Hematopoietic multipotent progenitor cell treated with erythropoietin and hydrocortisone succinate and interleukin-3 and kit ligand, for 6 days (in vitro differentiated cells): ENCODE data around the gene PTPRZ1.

ENCODE experiments used
- DNase-seq: peaks from one replicate; pipeline ENCODE4 v3.0.0-alpha.2; 2015

The PTPRZ1 gene

DNA sequence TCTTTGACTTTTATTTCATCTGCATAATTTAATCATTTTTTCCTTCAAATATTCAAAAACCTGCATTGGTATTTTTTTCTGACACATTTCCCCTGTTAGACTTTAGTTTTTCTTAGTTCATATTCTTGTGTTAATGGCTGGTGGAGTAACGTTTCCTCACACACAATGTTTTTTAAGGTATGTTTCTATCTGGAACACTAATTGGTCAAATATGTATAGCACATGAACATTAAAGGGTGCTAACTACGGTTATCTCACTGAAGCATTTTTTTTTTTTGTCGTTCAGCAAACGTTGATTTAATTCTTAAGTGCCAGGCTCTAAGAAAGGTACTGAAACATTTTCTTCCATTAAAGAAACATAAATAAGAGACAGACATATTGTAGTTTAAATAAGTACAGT is 87.7 kb downstream of the PTPRZ1 start:
- no peak for DNase-seq

DNA sequence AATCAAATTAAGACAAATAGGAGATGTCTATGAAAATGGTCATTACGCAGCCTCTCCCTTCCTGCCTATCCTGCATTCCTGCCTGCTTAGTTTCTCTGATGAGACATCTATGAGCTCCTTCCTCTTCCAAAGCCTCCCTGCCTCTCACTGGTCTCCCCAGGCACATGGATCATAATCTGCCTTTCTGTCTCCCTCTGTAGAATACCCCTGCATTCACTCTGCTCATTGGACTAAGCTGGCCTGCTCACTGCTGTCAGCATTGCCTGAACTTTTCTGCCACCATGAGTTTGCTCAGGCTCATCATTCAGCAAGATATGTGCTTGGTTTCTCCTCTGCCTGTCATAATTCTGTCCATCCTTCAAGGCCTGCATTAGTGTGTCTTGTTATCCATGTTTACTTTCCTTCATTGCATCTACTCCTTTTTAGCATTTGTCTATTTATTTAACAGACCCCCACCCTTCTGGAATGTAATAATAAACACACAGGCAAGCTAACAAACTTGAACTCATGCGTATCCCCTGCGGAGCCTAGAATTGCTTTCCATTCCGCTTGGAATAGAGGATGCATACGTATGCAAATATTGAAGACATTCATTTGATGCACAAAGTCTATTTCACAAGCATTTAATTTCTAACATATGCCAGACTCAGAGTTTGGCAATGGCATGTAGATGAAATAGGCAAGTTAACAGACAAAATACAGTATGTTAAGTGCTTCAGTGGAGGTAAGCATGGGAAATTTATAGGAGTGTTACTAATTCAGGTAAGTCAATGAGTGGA is 88.3 kb downstream of the PTPRZ1 start:
- no peak for DNase-seq

DNA sequence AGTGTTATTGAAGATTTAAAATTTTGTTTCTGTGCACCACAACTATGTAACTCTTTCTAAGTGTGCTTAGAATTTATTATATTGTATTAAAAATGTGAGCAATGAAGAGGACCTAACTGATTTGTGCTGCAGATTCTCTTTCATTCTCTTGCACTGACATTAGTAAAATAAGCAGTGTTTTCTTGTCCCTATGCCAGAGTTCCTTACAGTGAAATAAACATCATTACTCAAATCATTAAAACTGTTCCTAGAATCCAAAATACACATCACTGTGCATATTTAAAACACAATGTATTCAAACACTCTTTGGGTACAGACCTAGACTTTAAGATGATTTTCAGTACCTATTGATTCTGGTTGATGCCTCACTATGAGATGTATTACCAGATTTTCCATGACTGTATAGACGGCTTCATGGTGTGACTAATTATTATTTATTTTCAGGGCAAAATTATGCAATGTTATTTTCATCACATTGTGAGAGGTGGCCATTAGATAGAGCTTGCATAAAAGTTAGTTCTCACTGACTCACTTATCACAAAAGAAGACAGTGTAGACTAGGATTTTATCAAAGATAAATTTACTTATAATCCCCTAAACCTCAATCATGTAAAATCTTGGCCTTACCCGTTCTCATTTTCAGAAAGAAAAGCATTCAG is 93.4 kb downstream of the PTPRZ1 start:
- no peak for DNase-seq

DNA sequence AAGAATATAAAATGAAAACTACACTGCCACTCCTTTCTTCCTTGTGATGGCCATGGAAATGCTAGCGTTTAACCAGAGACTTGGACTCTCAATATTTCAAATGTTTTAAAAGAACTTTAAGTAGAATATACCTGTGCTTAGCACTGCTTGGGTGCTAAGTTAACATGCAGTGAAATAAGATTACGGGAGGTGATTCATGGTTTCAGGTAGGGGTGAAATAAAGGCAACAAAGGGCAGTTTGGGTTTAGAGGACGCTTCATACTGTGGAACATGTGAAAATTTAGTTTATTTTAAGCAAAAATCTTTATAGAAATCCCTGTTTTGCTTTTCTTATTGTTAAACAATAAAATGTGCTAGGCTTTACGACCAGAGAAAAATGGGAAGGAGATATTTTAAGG is 94.0 kb downstream of the PTPRZ1 start:
- no peak for DNase-seq

DNA sequence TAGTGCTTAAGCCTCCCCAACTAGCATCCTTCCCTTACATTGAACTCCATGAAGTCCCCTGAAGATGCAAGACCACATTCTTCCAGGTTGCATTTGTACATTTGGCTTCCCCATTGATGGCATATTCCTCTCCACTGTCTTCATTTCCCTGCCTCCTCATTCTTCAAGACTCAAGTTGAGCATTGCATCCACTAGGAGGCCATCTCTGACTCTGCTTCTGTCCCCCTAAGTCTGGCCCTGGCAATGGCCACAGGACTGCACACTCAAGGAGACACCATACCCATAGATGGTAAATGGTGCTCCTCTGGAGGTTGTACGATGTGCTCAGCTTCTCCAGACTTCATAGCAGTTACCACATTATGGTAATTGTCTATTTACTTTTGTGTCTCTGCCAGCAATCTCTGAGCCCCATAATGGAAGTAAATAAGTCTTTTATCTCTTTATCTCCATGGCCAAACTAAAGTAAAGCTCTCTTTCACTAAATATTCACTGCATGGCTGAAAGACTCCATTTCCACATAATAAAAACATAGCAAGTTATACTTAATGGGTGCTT is 112.6 kb downstream of the PTPRZ1 start:
- DNase-seq: no peak

DNA sequence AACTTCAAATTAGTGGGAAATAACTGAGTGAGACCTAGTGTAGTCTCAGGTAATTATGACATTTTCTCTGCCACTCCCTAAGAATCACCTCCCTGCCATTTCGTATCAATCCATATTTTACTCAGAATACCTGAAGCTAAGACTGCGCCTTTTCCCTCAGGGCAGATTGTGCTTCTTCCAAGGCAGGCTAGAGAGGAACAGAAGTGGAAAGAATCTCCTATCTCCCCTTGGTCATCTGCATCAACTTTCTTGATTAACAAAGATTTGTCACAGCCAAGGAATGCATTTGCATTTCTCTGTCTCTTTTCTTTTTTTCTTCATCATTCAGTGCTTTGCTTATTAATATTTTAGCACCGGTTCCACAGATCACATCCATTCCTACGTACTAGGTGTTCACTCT is 119.1 kb downstream of the PTPRZ1 start:
- no peak for DNase-seq

DNA sequence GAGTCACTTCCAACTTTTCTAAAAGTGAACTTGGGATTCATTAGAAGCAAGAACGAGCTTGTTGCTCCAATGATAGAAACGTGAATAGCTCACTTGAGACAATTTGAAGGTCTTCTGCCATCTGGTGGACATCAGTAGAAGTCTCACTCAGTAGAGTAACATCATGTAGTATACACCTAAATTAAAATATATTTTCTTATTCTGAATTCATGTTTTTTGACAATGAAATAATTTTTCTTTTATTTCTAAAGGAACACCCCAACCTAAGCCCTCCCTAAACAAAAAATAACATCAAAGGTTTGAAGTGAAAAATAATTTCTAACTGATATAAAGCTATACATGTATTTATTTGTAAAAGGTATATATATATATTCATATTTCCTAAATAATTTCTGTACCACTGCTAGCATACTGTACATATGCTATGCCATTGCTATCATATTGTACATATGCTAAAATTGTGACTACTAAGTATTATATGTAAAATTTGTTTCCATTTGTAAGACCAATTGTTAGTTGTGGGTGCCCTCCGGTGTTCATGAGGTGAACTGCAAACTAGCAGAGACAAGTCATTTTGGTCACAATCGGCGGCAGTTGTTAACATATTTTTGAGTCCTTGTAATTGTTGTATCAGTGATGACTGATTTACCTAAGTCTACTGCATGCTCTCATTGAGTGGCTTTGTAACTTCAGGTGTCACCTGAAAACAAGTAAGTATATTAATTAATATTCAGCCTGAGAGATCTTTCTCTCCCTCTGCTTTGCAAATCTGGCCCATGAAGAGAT is 121.9 kb downstream of the PTPRZ1 start:
- peak; percentile 83 for DNase-seq

DNA sequence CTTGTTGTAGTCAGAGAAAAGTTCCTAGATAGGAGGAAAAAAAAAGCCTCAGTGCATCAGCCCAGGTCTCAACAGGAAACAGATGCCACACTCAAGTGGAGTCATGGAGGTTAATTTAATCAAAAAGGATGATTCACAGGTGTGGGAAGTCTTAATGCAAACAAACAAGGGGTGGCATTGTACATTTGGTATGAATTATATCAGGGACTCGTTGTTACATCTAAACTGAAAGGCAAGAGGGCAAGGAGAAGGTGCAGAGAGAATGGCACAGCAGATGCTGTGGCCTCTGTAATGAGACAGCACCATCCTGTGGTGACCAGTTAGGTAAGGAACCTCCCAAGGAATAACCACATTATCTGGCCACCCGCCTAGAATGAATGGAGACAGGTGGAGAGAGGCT is 133.7 kb downstream of the PTPRZ1 start:
- DNase-seq: no peak

DNA sequence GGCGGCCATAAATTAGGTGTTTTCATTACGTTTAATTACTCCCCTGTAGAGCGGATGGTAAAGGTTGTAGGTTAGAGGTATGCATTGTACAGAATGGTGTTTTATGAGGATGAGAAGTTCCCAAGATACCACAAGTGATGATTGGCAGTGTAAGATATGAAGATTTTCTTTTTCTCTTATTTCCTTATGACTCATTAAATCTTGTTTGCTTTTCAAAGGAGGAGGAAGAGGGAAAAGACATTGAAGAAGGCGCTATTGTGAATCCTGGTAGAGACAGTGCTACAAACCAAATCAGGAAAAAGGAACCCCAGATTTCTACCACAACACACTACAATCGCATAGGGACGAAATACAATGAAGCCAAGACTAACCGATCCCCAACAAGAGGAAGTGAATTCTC is 137.2 kb downstream of the PTPRZ1 start:
- DNase-seq: no peak

DNA sequence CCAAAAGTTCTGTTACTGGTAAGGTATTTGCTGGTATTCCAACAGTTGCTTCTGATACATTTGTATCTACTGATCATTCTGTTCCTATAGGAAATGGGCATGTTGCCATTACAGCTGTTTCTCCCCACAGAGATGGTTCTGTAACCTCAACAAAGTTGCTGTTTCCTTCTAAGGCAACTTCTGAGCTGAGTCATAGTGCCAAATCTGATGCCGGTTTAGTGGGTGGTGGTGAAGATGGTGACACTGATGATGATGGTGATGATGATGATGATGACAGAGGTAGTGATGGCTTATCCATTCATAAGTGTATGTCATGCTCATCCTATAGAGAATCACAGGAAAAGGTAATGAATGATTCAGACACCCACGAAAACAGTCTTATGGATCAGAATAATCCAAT is 140.1 kb downstream of the PTPRZ1 start:
- DNase-seq: peak; percentile 10

DNA sequence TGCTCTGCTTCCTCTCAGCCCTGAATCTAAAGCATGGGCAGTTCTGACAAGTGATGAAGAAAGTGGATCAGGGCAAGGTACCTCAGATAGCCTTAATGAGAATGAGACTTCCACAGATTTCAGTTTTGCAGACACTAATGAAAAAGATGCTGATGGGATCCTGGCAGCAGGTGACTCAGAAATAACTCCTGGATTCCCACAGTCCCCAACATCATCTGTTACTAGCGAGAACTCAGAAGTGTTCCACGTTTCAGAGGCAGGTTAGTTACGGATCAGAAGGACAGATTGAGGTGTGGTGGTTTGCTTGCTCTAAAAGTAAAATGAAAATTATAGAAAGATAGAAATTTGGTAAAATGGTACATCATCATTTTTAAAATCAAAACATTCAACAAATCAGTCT is 140.7 kb downstream of the PTPRZ1 start:
- no peak for DNase-seq

DNA sequence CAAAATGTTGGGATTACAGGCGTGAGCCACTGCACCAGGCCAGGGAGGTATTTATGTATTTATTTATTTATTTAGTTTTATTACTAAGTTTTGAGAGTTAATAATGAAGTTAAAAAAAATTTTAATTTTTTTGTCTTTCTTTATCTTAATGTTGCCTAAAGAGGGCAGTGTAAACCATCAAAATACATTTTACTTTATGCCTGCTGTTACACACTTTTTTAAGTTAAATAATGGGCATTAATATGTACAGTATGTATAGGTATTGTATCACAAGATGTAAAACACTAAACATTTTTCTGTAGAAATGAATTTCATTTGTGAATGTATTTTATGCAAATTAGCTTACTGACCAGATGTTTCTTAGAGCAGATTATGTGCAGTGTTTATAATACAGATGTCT is 141.7 kb downstream of the PTPRZ1 start:
- no peak for DNase-seq

DNA sequence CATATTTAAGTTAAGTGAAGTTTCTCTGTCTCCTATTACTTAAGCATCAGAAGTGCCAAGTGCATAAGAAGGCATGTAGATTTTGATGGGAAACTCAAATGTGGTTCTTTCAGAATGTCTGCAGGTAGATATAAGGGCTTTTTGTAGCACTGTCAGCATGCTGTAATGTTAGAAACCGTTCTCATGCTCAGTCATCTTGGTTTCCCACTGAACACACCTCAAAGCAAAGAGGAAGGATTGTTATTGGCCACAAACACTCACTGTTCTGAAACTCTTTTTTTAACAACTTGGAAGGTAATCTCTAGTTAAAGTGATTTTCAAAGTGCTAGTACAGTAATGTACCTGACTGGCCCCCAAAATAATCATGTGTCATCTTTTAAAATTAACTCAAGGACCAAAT is 145.1 kb downstream of the PTPRZ1 start:
- DNase-seq: no peak

DNA sequence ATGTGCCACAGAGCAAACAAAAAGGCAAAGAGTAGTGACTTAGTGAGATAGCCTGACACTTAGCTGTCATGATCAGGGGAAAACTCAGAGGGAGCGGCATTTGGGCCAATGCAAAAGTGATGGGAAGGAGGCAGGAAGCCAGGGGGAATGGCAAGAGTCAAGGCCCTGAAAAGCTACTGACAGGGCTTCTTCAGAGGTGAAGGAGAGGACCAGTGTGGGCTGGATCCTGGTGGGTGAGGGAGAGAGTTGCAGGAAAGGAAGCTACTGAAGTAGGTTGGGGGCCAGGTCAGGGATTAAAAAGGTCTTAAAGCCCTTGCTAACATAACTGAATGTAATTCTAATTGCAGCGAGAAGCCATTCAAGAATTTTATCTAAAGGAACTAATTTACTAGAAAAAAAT is 154.1 kb downstream of the PTPRZ1 start:
- DNase-seq: no peak

DNA sequence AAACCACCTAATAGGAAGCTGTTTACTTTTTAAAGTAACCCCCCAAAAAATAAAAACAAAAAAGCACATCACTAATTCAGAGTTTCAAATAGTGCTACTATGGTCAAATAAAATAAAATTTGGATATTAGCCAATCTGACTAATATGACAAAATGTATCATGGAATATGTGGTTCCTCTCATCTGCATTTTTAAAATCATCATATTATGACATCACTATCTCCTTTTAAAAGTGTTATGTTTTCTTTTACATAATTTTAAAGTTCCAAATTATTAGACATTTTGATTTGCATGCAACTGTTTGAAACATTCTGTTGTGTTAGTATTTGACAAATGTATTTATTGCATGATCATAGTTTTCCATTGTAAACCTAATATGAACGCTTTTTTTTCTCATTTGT is 160.7 kb downstream of the PTPRZ1 start:
- no peak for DNase-seq

DNA sequence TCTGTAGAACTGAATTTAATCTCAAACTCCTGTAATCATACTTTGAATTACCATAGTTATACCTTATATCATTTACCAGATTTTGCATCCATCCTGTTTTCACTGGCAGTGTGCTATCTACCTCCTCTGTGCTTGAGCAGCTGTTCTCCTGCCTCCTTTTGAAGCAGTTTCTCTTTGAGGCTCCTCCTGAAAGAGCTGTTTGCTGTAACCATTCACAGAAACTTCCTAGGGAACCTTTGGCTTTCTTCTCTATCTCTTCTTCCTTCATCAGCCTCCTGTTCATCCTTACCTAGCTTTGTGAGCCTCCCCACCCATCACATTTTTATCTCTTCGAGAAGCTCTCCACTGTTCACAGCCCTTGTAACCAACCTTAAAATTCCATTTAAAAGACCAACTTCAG is 162.9 kb downstream of the PTPRZ1 start:
- DNase-seq: no peak

DNA sequence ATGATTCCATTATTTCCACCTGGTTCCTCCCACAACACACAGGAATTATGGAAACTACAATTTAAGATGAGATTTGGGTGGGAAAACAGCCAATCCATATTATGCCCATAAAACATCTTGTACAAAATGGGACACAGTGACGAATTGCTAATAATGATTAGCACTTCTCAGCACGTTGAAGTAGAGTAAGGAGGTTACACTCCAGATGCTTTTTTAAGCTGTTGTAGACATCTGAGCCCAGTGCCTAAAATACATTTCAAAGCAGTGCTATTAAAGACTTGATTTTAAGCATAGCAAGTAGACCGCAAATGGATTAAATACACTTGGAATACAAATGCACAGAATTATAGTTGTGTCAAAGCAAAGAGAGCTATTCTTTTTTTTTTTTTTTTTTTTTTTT is 165.2 kb downstream of the PTPRZ1 start:
- no peak for DNase-seq

DNA sequence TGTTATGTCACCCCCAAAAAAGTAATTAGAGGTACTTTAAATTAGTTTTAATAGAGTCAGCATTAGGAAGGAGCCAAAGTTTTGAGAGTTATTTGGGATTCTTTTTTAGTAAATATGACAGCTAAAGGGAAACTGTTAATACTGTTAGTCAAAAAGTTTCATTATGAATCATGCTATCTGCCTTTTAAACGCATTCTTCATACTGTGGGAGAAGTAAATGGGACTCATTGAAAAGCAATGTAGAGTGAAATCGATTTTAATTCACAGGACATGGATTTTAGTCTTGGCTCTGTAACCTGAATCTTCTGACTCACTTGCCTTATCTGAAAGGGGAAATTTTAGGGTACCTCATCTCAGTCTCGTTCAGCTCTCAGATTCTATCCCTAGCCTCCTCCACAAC is 165.9 kb downstream of the PTPRZ1 start:
- DNase-seq: no peak

DNA sequence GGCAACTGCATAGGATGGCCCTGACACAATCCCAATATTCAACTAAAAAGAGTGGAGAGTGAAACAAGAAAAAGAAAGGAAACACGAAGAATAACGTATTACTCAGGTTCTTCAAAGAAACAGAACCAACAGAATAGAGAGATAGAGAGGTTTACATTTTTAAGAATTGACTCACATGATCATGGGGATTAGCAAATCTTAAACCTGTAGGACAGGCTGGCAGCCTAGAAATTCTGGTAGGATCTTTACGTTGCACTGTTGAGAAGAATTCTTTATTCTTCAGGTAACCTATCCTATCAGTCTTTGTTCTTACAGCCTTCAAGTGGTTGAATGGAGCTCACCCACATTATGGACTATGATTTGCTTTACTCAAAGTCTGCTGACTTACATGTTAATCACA is 167.2 kb downstream of the PTPRZ1 start:
- DNase-seq: no peak

DNA sequence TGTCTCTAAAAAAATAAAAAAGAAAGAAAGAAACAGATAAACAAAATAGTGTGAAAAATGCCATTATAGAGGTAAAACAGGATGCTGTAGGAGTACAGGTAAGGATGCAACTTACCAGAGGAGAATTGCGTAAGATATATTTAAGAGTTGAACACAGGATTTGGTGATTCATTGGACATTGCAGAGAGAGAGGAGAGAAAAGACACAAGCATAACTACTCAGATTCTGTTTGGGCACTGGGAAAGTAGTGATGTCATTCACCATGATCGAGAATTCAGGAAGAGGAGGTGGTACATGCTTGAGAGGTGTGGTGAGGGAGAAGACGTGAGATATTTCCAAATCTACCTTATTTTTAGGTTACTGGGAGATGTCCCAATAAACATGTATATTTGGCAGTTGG is 173.4 kb downstream of the PTPRZ1 start:
- DNase-seq: no peak

DNA sequence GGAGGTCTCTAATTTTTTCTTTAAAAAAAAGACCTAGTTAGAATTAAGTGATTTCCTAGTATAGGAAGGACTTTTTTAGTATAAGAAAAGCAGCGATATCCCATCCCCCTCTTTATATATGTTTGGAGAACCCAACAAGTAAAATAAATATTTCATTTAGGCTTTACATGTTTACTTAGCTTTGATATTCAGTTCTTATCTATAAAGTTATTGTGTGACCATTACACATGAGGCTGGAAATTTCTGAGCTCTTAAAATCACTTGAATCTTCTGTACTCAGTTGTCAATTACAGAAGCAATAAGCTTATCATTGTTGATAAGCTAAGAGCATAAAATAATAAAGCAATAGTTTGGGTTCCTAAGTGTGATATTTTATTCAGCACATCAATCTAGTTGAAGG is 181.4 kb downstream of the PTPRZ1 start:
- DNase-seq: no peak

DNA sequence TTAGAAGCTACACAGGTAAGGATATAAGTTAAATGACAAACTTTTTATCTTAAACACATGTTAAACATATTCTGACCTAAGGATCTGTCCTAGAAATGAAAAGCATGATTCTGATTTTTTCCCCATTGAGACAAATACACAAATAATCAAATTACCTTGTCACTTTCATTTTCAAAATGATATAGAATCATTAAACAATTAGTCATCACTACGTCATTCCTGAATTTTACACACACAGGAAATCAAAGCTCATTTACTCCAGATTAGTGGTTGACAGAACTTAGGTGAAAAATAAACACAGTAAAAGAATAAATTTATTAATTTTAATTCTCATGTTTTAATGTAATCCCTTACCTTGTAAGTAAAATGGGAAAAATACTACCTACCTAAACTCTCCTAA is 182.1 kb downstream of the PTPRZ1 start:
- DNase-seq: no peak

DNA sequence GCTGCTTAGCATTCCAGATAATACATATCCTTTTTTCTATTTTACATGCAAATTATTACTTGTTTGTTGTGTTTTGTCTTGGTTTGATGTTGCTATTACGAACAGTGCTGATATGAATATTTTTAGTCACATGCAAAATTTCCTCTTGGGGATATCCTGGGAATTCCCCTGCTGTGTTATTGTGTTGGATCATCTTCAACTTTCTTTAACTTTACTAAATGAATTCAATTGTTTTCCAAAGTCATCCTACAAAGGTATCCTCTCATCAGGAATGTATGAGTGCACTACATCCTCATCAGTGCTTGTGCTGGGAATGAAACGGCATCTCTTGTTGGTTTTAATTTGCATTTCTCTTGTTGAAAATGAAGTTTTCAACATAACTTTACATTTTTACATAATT is 184.0 kb downstream of the PTPRZ1 start:
- no peak for DNase-seq

DNA sequence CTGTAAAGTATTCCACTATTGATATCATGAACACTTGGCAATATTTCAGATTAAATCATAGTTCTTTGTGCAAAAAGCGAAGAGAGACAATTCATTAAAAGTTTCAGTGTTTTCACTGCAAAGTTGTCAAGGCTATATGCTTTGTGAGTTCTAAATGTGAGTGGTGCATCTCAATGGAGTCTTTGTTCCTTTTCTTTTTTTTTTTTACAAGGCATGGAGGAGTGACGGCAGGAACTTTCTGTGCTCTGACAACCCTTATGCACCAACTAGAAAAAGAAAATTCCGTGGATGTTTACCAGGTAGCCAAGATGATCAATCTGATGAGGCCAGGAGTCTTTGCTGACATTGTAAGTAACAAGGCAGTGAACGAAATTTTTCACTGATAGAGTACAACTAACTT is 186.6 kb downstream of the PTPRZ1 start:
- no peak for DNase-seq
